NCI-H1417 treated with DMSO at 0.1 percent for 48 hours (cell line): Measurements from ENCODE around the gene BANF2.
"Not testable (repeated sequence)": the region's sequence is repeated elsewhere in the genome, so short reads cannot be mapped to it uniquely, and the experiment has no call there.

Source experiments
- DNase-seq: peaks from one replicate; lab custom pipeline; 2025; lab: John Stamatoyannopoulos, UW

The BANF2 gene

DNA sequence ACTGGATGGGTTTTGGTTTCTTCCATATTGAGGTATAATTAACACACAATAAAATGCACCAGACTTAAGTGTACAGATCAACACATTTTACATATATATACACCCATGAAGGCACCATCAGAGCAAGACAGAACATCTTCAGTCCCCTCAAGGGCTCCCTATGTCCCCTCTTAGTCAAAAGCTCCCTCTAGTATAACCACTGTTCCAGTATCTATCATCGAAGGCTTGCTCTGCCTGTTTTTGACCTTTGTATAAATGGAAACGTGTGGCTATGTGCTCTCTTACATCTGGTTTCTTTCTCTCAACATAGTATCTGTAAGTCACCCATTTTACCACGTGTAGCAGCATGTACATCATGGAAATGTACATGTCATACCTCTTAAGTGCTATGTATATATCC is 66.5 kb downstream of the BANF2 start:
- no peak for DNase-seq

GRCh38 chr20:17767624-17768023 is 67.9 kb downstream of the BANF2 start:
- DNase-seq: no peak

- DNase-seq: no peak
Measured at GRCh38 chr20:17768271-17768670, 68.5 kb downstream of the BANF2 start.

DNA sequence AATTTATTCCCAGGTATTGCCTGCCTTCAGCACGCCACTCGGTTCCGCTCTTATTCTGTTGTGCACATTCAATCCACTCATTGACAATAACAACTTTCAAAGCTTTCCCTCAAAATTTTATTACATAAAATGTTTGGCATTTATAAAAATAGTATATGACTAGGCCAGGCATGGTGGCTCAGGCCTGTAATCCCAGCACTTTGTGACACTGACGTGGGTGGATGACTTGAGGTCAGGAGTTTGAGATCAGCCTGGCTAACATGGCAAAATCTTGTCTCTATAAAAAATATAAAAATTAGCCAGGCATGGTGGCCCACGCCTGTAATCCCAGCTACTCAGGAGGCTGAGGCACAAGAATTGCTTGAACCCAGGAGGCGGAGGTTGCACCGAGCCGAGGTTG is 70.0 kb downstream of the BANF2 start:
- DNase-seq: not testable (repeated sequence)

- DNase-seq: peak; percentile 8
Measured at GRCh38 chr20:17771206-17772004, 71.6 kb downstream of the BANF2 start.

DNA sequence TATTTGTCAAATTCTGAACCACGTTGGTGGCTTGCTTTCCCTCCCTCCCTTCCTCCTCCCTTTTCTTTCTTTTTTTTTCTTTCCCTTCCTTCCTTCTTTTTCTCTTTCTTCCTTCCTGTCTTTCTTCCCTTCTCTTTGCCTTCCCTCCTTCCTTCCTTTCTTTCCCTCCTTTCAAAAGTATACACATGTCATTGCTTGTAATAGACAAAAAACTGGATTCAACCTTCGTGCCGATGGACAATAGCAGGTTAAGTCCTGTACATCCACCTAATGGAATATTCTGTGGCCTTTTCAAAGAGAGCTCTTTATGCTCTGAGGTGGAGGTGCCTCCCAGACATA is 72.2 kb downstream of the BANF2 start:
- no peak for DNase-seq

DNA sequence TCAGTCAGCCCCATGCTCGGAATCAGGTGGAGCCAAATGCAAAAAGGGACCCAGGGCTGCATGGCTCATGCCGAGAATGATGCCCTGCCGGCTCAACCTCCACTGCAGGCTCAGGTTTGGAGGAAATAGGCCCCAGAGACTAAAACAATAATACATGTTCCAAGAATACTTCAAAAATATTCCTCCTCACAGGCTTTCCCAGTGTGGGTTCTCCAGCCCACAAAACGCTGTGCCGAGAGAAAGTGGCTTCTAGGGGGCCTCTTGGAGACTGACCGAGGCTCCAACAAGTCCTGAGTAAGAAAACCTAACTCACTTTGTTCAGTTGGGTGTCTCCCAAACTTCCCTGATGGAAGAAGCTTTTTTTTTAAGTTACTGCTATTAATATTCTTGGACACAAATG is 73.9 kb downstream of the BANF2 start:
- DNase-seq: no peak

- DNase-seq: no peak
Measured at GRCh38 chr20:17775600-17775999, 75.8 kb downstream of the BANF2 start.

- DNase-seq: no peak
Measured at GRCh38 chr20:17776551-17776950, 76.8 kb downstream of the BANF2 start.

- DNase-seq: not testable (repeated sequence)
Measured at GRCh38 chr20:17779011-17779410, 79.2 kb downstream of the BANF2 start.

GRCh38 chr20:17782768-17783167 is 83.0 kb downstream of the BANF2 start:
- DNase-seq: no peak

- DNase-seq: no peak
Measured at GRCh38 chr20:17783671-17784070, 83.9 kb downstream of the BANF2 start.

- DNase-seq: no peak
Measured at GRCh38 chr20:17785007-17785406, 85.2 kb downstream of the BANF2 start.
